ENCODE measurements around the gene NOC2L. TPM values are rescaled to one million over a fixed set of nuclear protein-coding genes. Genes with fewer than 3 reads are reported as not detected.
"Not testable (repeated sequence)": the region's sequence is repeated elsewhere in the genome, so short reads cannot be mapped to it uniquely, and the experiment has no call there.

The NOC2L gene
- total RNA-seq, 1 donor from 2014 or later: 95.6 TPM

DNA sequence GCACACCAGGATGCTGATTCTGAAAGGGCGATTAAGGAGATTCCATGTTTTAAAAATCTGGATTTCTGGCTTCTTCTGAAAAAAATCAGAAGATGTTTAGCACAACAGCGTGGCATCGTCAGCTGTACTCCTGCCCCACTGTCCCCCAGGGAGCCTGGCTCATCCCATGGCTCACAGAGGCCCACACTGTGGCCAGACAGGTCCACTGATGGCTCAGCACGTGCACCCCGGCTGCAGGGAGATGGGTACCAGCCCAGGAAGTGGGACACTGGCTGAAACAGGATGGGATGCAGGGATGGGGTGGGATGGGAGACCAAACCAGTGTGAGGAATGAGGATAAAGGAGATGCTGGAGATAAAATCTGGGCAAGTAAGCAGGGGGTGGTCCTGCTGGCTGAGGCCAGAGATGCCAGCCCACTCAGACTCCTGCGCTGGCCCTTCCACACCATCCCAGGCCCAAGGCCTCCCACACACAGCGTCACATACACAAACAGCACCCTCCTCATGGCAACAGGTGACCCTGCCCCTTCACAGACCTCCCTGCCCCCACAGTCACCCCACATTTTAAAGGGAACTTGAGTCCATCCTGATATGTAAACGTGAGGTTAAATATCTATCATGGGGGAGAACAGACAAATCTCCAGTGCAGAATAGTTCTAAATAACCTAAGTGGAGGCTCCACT is 59.3 kb downstream of the NOC2L start:
- H3K4me3 ChIP-seq (ENCODE audit: low read depth, low read length): no peak overlapping the region
- H3K27me3 ChIP-seq (ENCODE audit: control insufficient read depth, insufficient read depth, low read length): peaks cover 10% of the 10 kb centered on the region
- TF ChIP-seq, protein P1, sequence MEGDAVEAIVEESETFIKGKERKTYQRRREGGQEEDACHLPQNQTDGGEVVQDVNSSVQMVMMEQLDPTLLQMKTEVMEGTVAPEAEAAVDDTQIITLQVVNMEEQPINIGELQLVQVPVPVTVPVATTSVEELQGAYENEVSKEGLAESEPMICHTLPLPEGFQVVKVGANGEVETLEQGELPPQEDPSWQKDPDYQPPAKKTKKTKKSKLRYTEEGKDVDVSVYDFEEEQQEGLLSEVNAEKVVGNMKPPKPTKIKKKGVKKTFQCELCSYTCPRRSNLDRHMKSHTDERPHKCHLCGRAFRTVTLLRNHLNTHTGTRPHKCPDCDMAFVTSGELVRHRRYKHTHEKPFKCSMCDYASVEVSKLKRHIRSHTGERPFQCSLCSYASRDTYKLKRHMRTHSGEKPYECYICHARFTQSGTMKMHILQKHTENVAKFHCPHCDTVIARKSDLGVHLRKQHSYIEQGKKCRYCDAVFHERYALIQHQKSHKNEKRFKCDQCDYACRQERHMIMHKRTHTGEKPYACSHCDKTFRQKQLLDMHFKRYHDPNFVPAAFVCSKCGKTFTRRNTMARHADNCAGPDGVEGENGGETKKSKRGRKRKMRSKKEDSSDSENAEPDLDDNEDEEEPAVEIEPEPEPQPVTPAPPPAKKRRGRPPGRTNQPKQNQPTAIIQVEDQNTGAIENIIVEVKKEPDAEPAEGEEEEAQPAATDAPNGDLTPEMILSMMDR (IDR thresholded peaks at IDR 0.05; ENCODE audit: insufficient read depth, low read length, poor library complexity, severe bottlenecking): no peak
- no peaks in the 10 kb centered on the region for H3K36me3 ChIP-seq (ENCODE audit: control insufficient read depth, insufficient read depth, low read length)
- no peak for DNase-seq (ENCODE audit: low read depth)

DNA sequence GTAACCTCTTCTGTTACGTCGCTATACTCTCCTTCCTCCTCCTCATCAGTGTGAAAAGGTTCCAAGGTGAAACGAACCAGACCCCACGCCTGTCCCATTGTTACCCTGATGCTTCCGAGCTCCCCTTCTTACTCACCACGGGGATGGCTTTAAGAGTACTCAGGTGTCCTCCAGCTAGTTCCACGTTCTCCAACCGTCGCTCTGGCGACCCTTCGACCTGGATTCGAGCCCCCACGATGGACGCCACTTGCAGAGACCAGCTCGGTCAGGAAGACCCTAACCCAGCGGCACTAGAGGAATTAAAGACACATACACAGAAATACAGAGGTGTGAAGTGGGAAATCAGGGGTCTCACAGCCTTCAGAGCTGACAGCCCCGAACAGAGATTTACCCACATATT is 61.1 kb downstream of the NOC2L start:
- not testable (repeated sequence) for H3K36me3 ChIP-seq (ENCODE audit: control insufficient read depth, insufficient read depth, low read length); H3K4me3 ChIP-seq (ENCODE audit: low read depth, low read length); H3K27me3 ChIP-seq (ENCODE audit: control insufficient read depth, insufficient read depth, low read length); DNase-seq (ENCODE audit: low read depth)

DNA sequence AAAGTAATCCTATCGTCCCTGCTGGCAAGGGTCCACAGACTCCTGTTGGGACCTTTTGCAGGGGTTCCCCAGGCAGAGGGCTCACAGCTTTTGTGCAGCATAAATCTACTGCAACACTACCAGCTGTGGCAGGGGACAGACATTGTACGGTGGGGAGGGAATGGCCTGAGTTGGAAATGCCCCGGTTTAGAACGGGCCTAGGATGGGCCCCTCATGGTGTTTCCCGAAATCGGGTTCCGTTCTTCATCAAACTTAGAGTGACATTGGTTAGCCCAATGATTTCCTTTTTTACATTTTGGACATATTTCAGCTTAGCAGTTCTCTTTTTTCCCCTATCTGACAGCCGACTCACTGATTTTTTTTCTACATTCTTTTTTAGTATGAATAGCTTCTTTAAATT is 61.8 kb downstream of the NOC2L start:
- H3K27me3 ChIP-seq (ENCODE audit: control insufficient read depth, insufficient read depth, low read length): peaks cover 10% of the 10 kb centered on the region
- no peaks in the 10 kb centered on the region for H3K36me3 ChIP-seq (ENCODE audit: control insufficient read depth, insufficient read depth, low read length)
- no peak for DNase-seq (ENCODE audit: low read depth)
- TF ChIP-seq, protein P1 (IDR thresholded peaks at IDR 0.05; ENCODE audit: insufficient read depth, low read length, poor library complexity, severe bottlenecking): no peak
- no peak overlapping the region for H3K4me3 ChIP-seq (ENCODE audit: low read depth, low read length)

Other genes with a start within 250 kb of the NOC2L start
- gene SAMD11, start 35.3 kb downstream of the NOC2L start, total RNA-seq: 2.3 TPM in 2 replicates
- 16.9 and 21.4 TPM in 2 replicates for gene KLHL17, start 1.3 kb upstream of the NOC2L start, total RNA-seq
- gene PLEKHN1, start 7.2 kb upstream of the NOC2L start, total RNA-seq: 13.2 and 13.3 TPM in 2 replicates
- gene PERM1, start 22.8 kb upstream of the NOC2L start, total RNA-seq: 0.34 TPM in 1 of 2 replicates, not detected in the other
- 160 and 184 TPM in 2 replicates for gene HES4, start 40.8 kb upstream of the NOC2L start, total RNA-seq
- 68.7 and 97.7 TPM in 2 replicates for gene ISG15, start 54.2 kb upstream of the NOC2L start, total RNA-seq
- 479 and 617 TPM in 2 replicates for gene AGRN, start 60.9 kb upstream of the NOC2L start, total RNA-seq
- gene RNF223, start 115.0 kb upstream of the NOC2L start, total RNA-seq: 5.4 and 7.5 TPM in 2 replicates
- 20.3 and 25.5 TPM in 2 replicates for gene C1orf159, start 156.8 kb upstream of the NOC2L start, total RNA-seq
- gene TTLL10, start 214.6 kb upstream of the NOC2L start, total RNA-seq: 0.27 TPM in 1 of 2 replicates, not detected in the other
- gene TNFRSF18, start 247.3 kb upstream of the NOC2L start, total RNA-seq: 0.67 and 2.1 TPM in 2 replicates